H1 (cell line): Measurements from ENCODE around the gene BPIFB3. TPM values are rescaled to one million over a fixed set of nuclear protein-coding genes. Genes with fewer than 3 reads are reported as not detected.

Source experiments
- CTCF ChIA-PET: fragments of 300-600 bp; sonication (Branson Sonifier 250); formaldehyde crosslinking; loops from one replicate; lab custom pipeline; 2021; ENCODE audit not compliant: partially characterized antibody; lab: Charles Lee
- POLR2A ChIA-PET: fragments of 300-600 bp; sonication (Branson Sonifier 250); formaldehyde crosslinking; loops from one replicate; lab custom pipeline; 2021; ENCODE audit warnings: inconsistent platforms; ENCODE audit not compliant: partially characterized antibody; lab: Charles Lee
- DNase-seq, 2 experiments: peaks; one replicate each; pipeline versions ENCODE4 v3.0.0 to v3.0.0-alpha.2; 2010 to 2022; ENCODE audit warnings: low spot score in 2 of 2, low read depth in 1 of 2, mixed read lengths in 1 of 2
- FAIRE-seq: peaks from 2 replicates; lab custom pipeline; 2011; peaks lifted over from hg19 to GRCh38; lab: Jason Lieb, UNC
- H2AFZ ChIP-seq: 2 replicates; pipeline ENCODE4 v1.8.1; 2012; ENCODE audit warnings: low read length, inconsistent platforms
- H2AK5ac ChIP-seq: 2 replicates; pipeline ENCODE4 v1.6.1; 2013; ENCODE audit warnings: low read depth, low read length
- H2BK120ac ChIP-seq: replicated peaks from 2 replicates; pipeline ENCODE3; 2013; ENCODE audit warnings: low read depth, low read length, inconsistent platforms
- H2BK12ac ChIP-seq: 2 replicates; pipeline ENCODE4 v1.6.1; 2013; ENCODE audit warnings: low read depth, low read length
- H2BK15ac ChIP-seq: 2 replicates; pipeline ENCODE4 v1.6.1; 2013; ENCODE audit warnings: low read length
- H2BK20ac ChIP-seq: 2 replicates; pipeline ENCODE4 v1.6.1; 2013; ENCODE audit warnings: low read length
- H2BK5ac ChIP-seq: 2 replicates; pipeline ENCODE4 v1.6.1; 2013; ENCODE audit warnings: low read depth, low read length
- H3K14ac ChIP-seq: 2 replicates; pipeline ENCODE4 v1.6.1; 2013; ENCODE audit warnings: inconsistent platforms; ENCODE audit not compliant: insufficient read length
- H3K18ac ChIP-seq: 2 replicates; pipeline ENCODE4 v1.6.1; 2013; ENCODE audit warnings: low read length; ENCODE audit errors: extremely low read depth
- H3K23ac ChIP-seq: 2 replicates; pipeline ENCODE4 v1.6.1; 2013; ENCODE audit warnings: inconsistent platforms; ENCODE audit not compliant: insufficient read length
- H3K23me2 ChIP-seq: 2 replicates; pipeline ENCODE4 v1.6.1; 2013; ENCODE audit warnings: low read depth, low read length
- H3K27ac ChIP-seq: 2 replicates; pipeline ENCODE4 v1.6.1; 2011; ENCODE audit warnings: low read depth, low read length, inconsistent platforms
- H3K27me3 ChIP-seq, 4 experiments: replicated peaks in 1 of 4; 1 replicate in 1 of 4; 2 replicates in 3 of 4; pipeline versions ENCODE4 v1.6.1 to v1.8.1; 2011 to 2013; ENCODE audit warnings: low read length in 3 of 4, mild to moderate bottlenecking in 3 of 4, inconsistent platforms in 2 of 4, mixed read lengths in 2 of 4, moderate library complexity in 1 of 4; ENCODE audit not compliant: control insufficient read depth in 3 of 4, insufficient read depth in 3 of 4; ENCODE audit errors: extremely low read depth in 1 of 4
- H3K36me3 ChIP-seq, 4 experiments: 2 replicates each; pipeline versions ENCODE4 v1.6.1 to v1.8.1; 2011 to 2013; ENCODE audit warnings: mild to moderate bottlenecking in 4 of 4, low read length in 3 of 4, moderate library complexity in 2 of 4, control low read depth in 1 of 4, inconsistent platforms in 1 of 4; ENCODE audit not compliant: insufficient read depth in 4 of 4, control insufficient read depth in 2 of 4
- H3K4ac ChIP-seq: replicated peaks from 2 replicates; pipeline ENCODE3; 2013; ENCODE audit warnings: low read length, low read depth, mixed read lengths, inconsistent platforms; ENCODE audit not compliant: insufficient read length
- H3K4me1 ChIP-seq, 4 experiments: replicated peaks in 1 of 4; 1 replicate in 1 of 4; 2 replicates in 3 of 4; pipeline versions ENCODE4 v1.6.1 to v1.8.1; 2011 to 2013; ENCODE audit warnings: low read length in 3 of 4, inconsistent platforms in 2 of 4, mixed read lengths in 1 of 4; ENCODE audit not compliant: insufficient read depth in 4 of 4, control insufficient read depth in 3 of 4
- H3K4me2 ChIP-seq, 2 experiments: 2 replicates each; pipeline versions ENCODE4 v1.6.1 to v1.8.1; 2011 to 2013; ENCODE audit warnings: low read depth in 2 of 2, low read length in 2 of 2, control low read depth in 1 of 2, inconsistent platforms in 1 of 2, mild to moderate bottlenecking in 1 of 2; ENCODE audit not compliant: insufficient read depth in 1 of 2
- H3K4me3 ChIP-seq, 4 experiments: fragments of 200-600, 300-600 bp in 1 of 4; sonication (generic), shearing (Covaris generic), sonication (Bioruptor Twin) in 1 of 4; 2 replicates each; pipeline versions ENCODE4 v1.5.1 to v1.8.1; 2011 to 2016; ENCODE audit warnings: low read length in 4 of 4, low read depth in 3 of 4, control low read depth in 2 of 4, inconsistent platforms in 2 of 4, mild to moderate bottlenecking in 2 of 4, mixed read lengths in 1 of 4, moderate library complexity in 1 of 4; ENCODE audit not compliant: insufficient read depth in 2 of 4; ENCODE audit errors: extremely low read depth in 1 of 4
- H3K56ac ChIP-seq: replicated peaks from 2 replicates; pipeline ENCODE3; 2013; ENCODE audit warnings: low read depth, mild to moderate bottlenecking, mixed read lengths, low read length, inconsistent platforms; ENCODE audit not compliant: insufficient read length
- H3K79me1 ChIP-seq: 2 replicates; pipeline ENCODE4 v1.6.1; 2013; ENCODE audit warnings: low read depth, low read length, control low read depth
- H3K79me2 ChIP-seq, 2 experiments: 2 replicates each; pipeline versions ENCODE4 v1.6.1 to v1.8.1; 2012 to 2013; ENCODE audit warnings: low read length in 2 of 2, mild to moderate bottlenecking in 2 of 2, inconsistent platforms in 1 of 2; ENCODE audit not compliant: insufficient read depth in 2 of 2, control insufficient read depth in 1 of 2
- H3K9ac ChIP-seq, 4 experiments: replicated peaks in 1 of 4; 1 replicate in 1 of 4; 2 replicates in 3 of 4; pipeline versions ENCODE4 v1.6.1 to v1.8.1; 2011 to 2013; ENCODE audit warnings: low read depth in 3 of 4, low read length in 3 of 4, control low read depth in 2 of 4, mild to moderate bottlenecking in 2 of 4, moderate library complexity in 2 of 4, inconsistent platforms in 1 of 4; ENCODE audit errors: extremely low read depth in 1 of 4
- H3K9me3 ChIP-seq, 2 experiments: 2 replicates each; pipeline versions ENCODE4 v1.6.1 to v1.8.1; 2012 to 2013; ENCODE audit warnings: mild to moderate bottlenecking in 2 of 2, moderate library complexity in 2 of 2, control low read depth in 1 of 2, inconsistent platforms in 1 of 2, low read depth in 1 of 2, low read length in 1 of 2, mixed read lengths in 1 of 2; ENCODE audit not compliant: insufficient read depth in 2 of 2
- H4K20me1 ChIP-seq, 2 experiments: replicated peaks in 1 of 2; 2 replicates each; pipeline versions ENCODE3 to v1.8.1; 2011 to 2013; ENCODE audit warnings: inconsistent platforms in 2 of 2, low read length in 2 of 2, mild to moderate bottlenecking in 1 of 2; ENCODE audit not compliant: insufficient read depth in 2 of 2, control insufficient read depth in 1 of 2
- H4K5ac ChIP-seq: 2 replicates; pipeline ENCODE4 v1.6.1; 2013; ENCODE audit warnings: low read length, low read depth, mixed read lengths, inconsistent platforms; ENCODE audit not compliant: insufficient read length
- H4K8ac ChIP-seq: 2 replicates; pipeline ENCODE4 v1.8.0; 2013; ENCODE audit warnings: mild to moderate bottlenecking, moderate library complexity, low read length, inconsistent platforms; ENCODE audit not compliant: insufficient read depth; ENCODE audit errors: extremely low read depth
- H4K91ac ChIP-seq: replicated peaks from 2 replicates; pipeline ENCODE3; 2013; ENCODE audit warnings: low read length, mixed read lengths, inconsistent platforms; ENCODE audit not compliant: insufficient read length
- CREB1 ChIP-seq: IDR thresholded peaks from 2 replicates; pipeline ENCODE4 v1.6.1; 2012; ENCODE audit warnings: inconsistent platforms
- NANOG ChIP-seq: IDR thresholded peaks from 2 replicates; pipeline ENCODE4 v1.6.1; 2011; ENCODE audit warnings: low read length, low read depth, mild to moderate bottlenecking, inconsistent platforms; ENCODE audit not compliant: insufficient read depth, poor library complexity, severe bottlenecking
- TBP ChIP-seq: IDR thresholded peaks from 2 replicates; pipeline ENCODE4 v1.6.1; 2011; ENCODE audit warnings: low read depth, low read length, improper control_type of control experiment
- WGBS, 2 experiments: shearing (Covaris generic) in 1 of 2; methylation state at CpG; one replicate each; pipeline versions ENCODE4 v1.1.6 to v1.1.7; 2013 to 2015; ENCODE audit warnings: low lambda C conversion rate in 2 of 2, mixed read lengths in 2 of 2, inconsistent platforms in 1 of 2, low coverage in 1 of 2, missing lambda C conversion rate in 1 of 2; ENCODE audit not compliant: insufficient replicate concordance in 2 of 2, insufficient coverage in 1 of 2, insufficient read length in 1 of 2; ENCODE audit errors: extremely low coverage in 1 of 2, missing lambda C conversion rate in 1 of 2; 5-methylcytosine and 5-hydroxymethylcytosine counted together
- polyA plus RNA-seq, 7 experiments: library from polyadenylated mRNA; depleted of rRNA in 3 of 7; stranded (reverse) in 5 of 7; unstranded in 2 of 7; fragments of >200 nt in 5 of 7; fragments of 200-250 nt in 2 of 7; gene quantifications; 1 replicate in 5 of 7; 2 replicates in 1 of 7; 4 replicates in 1 of 7; pipeline versions ENCODE4 v1.2.1 to v1.2.3, GENCODE V29; 2011 to 2013; ENCODE audit warnings: missing spikeins in 2 of 7, mixed read lengths in 2 of 7
- total RNA-seq: library from RNA; stranded (reverse); fragmentation: NEBNext Ultra II Directional; extraction: Animal tissue kit (Norgen Biotek cat#: 25700); gene quantifications from 2 replicates; pipeline ENCODE4 v1.2.1, GENCODE V29; 2021

Gene BPIFB3
- total and polyA plus RNA-seq, 2 of the 8 experiments (the other 6 are each of a cell fraction or from before 2014, with no cell fraction given): not detected

GRCh38 chr20:33026779-33027759 lies 26.6 kb upstream of the BPIFB3 start:
- Histone ChIP-seq H4K20me1 (peaks cover 0 to 5% of the 10 kb centered on the region in 2 experiments), H3K23ac (no peak overlapping the region), H2BK20ac (no peak overlapping the region), H3K27ac (no peak overlapping the region), H4K5ac (no peak overlapping the region), H4K91ac (no peak overlapping the region), H2AK5ac (no peak overlapping the region), H3K14ac (no peak overlapping the region), H3K56ac (no peak overlapping the region), H3K9me3 (no peaks in the 10 kb centered on the region), H3K27me3 (no peaks in the 10 kb centered on the region), H2BK15ac (no peak overlapping the region), H3K4ac (no peak overlapping the region), H3K9ac (no peak overlapping the region), H3K4me2 (no peak overlapping the region), H2BK5ac (no peak overlapping the region; the same call in 1 of the 2 replicates), H2BK12ac (no peak overlapping the region), H3K79me1 (no peaks in the 10 kb centered on the region), H3K4me1 (no peaks in the 10 kb centered on the region), H2BK120ac (no peak overlapping the region), H3K79me2 (no peaks in the 10 kb centered on the region), H2AFZ (no peak overlapping the region), H3K4me3 (no peak overlapping the region), H3K36me3 (no peaks in the 10 kb centered on the region), H4K8ac (no peak overlapping the region), H3K23me2 (peaks cover 8% of the 10 kb centered on the region; the same call in 1 of the 2 replicates), H3K18ac (no peak overlapping the region)
- no peak for TF ChIP-seq TBP
- no peak for TF ChIP-seq NANOG
- TF ChIP-seq CREB1: no peak
- no peak for FAIRE-seq
- 82% methylated on average over 10 of the region's 10 CpGs; no CpG with 5 or more reads in 1 of the 2 experiments for WGBS, 2 experiments
- ChIA-PET POLR2A (no interaction called here), CTCF (interaction anchor here (0.6 to 1.8 kb wide), 4 partner anchors 23 to 1217 kb away, joined by 3 to 7 read pairs (median 4); partner anchors contain the start of gene SUN5)
- no peak for DNase-seq
